Measurements from ENCODE around the gene SLC66A2. TPM values are rescaled to one million over a fixed set of nuclear protein-coding genes. Genes with fewer than 3 reads are reported as not detected.

SLC66A2 gene
- total RNA-seq, 1 donor from 2014 or later = 22.7 TPM

DNA sequence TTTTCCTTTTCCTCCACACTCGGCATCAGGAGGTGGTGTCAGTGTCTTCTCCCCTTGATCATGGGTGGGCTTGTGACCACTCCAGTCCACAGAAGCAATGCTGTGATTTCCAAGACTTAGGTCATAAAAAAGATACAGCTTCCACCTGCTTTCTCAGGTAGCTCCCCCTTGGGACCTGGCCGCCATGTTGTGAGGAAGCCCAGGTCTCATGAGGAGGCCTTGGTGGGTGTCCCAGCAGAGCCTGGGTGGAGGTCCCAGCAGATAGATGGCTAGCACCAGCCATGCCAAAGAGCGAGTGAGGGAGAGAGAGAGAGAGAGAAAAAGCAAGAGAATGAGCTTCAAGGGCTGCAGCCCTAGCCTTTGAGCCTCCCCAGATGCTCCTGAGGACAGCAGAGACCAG is 16.0 kb downstream of the SLC66A2 start:
- no peak for DNase-seq

DNA sequence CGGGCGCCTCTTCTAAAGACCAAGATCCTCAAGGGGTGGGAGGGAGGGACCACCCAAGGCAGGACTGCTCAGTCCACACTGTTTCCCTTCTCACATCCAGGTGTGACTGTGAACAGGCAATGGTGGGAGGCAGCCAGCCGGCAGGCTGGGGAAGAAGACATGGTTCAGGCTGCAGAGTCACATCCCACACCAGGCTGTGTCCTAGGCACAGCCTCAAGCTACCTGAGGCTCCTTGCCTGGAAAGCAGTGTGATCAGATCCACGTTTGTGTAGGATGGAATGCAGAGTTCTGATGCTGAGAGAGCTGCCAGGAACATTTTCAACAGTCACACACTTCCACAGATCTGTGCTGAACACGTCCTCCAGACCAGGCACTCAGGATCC is 16.4 kb downstream of the SLC66A2 start:
- no peak for DNase-seq

DNA sequence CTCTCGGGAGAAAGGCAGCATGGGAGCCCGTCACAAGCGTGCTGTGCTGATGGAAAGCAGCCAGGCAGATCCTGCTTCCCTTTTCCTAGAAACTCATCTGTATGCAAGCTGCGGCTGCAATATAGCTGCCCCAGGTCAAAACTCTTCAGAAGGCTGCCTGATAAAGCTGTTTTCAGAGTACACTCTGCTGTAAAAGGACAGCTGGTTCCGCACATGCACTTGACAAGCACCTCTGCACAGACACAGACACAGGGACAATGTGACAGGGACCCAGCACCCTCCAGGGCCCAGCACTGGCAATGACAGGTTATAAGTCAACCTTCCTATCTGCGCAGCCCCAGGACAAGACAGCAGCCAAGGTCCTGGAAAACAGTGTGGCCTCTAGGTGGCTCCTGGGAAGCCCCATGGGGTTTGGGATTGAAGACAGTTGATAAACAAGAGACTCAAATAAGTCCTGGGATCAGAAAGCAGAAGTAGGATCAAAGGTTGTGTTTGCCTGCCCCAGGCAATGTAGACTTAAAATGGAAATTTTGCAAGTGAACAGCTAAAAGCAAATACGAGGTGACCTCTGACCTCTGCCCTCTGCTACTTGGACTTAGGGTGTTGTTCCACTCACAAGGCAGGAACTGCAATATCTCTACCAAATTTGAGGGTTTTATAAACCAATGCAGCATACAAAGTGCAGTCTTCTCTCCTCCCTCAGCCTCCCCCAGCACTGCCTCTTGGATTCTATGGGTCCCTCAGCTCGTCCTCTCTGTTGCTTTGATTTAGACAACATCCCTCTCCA is 16.9 kb downstream of the SLC66A2 start:
- DNase-seq = peak; percentile 36

DNA sequence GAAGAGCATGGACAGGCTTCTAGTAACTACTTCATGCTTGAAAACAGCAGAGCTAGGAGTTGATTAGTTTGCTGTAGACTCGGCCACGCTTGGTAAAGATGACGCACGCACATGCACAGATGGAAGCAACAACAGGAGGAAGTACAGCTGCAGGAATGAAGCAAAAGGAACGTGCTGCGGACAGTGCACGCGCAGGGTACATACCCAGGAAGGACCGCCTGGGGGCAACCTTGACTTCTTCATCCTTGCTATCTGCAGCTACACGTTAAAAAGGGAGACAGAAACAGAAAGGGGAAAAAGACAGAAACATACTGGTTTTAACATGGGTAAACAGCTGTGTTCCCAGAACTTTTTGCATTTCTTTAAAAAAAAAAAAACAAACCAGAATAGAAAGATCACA is 17.7 kb downstream of the SLC66A2 start:
- DNase-seq = peak; percentile 64

DNA sequence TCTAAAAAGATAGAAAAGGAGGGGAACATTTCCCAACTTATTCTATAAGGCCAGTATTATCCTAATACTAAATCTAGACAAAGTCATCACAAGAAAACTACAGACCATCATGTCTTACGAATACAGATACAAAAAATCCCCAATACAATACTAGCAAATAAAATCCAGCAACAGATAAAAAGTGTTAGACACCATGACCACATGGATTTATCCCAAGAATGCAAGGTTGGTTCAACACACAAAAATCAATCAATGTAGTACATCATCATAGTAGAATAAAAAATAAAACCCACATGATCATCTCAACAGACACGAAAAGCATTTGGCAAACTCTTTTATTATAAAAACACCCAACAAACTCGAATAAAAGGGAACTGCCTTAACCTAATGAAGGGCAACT is 18.5 kb downstream of the SLC66A2 start:
- DNase-seq = no peak

DNA sequence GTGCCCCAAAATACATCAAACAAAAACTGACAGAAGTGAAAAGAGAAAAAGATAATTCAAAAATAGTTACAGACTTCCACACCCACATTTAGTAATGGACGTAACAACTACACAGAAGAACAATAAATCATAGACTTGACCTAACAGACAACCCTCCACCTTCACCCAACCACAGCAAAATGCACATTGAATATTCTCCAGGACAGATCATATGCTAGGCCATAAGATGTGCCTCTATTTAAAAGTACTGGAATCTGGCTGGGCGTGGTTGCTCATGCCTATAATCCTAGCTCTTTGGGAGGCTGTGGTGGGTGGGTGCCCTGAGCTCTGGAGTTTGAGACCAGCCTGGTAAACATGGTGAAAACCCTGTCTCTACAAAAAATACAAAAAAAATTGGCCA is 20.0 kb downstream of the SLC66A2 start:
- no peak for DNase-seq

DNA sequence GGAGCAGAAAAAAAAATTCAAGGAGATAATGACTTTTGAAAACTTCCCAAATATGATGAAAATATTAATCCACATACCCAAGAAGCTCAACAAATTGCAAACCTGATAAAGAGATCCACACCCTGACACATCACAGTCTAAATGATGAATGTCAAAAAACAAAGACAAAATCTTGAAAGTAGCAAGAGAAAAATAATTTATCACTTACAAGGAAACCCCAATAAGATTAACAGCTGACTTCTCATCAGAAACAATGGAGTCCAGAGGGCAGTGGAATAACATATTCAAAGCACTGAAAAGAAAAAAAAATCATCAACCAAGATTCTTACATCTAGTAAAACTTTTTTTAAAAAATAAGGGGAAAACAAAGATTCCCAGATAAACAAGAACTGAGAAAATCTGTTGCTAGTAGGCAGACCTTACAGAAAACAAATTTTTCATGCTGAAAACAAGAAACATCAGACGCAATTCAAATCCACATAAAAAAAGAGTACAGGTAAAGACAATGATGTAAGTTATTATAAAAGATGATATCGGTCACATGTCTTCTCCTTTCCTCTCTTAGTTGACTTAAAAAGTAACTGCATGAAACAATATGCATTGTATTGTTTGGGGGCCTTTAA is 21.3 kb downstream of the SLC66A2 start:
- DNase-seq = no peak

DNA sequence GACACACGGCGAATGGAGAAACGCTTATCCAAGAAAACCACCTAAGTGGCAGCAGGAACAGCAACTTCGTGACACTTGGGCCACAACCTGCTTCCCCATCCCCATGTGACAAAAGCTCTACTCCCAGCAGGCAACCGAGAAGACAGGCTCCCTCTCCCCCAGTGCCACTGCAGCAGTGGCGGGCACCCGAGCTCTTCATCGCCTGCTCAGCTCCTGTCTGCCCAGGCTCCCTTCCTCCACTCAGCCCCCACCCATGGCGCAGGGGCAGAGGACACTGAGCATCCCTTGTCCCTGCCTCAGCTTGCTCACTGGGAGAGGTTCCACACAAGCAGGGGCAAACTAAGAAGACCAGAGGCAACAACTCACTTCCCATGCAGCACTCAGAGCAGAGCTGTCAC is 22.9 kb downstream of the SLC66A2 start:
- DNase-seq = no peak

DNA sequence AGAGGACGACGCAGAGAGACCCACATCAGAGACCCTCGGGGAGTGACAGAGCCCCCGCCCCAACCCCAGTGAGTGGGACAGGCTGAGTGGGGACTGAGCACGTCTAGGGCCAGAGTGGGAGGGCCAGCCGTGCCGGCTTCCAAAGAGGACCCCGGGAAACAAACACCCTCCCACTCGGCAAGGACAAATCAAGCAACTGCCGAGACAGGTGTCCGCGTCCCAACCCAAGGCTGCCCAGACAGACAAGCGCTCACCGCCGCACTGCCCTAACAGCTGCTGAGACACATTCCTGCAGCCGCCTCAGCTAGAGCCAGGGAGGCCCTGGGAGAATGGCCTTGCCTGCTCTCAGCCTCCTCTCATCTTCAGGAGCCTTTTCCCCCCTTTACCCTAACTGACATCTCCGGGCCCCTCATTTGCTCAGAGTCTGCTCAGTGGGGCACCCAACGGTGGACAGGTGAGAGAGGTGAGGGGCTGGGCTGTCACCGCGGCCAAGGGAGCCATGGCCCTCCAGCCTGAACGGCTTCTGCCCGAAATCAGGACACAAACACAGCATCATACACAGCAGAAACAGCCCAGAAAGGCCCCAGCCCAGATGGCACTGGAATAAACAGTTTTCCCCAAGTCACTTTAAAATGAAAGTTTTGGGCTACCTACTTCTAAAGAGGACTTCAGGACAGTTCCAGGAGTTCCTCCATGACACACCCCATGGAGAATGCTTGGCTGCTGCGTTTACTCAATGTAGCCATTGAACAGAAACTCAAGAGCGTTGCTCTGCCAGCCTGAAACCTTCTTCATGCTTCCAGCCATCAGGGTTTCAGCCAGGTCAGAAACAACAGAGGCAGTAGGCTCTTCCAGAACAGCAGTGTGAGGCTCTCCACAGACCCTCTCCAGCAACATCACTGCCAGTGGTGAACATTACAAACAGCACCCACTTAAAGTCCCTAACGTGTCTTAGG is 23.6 kb downstream of the SLC66A2 start:
- no peak for DNase-seq

DNA sequence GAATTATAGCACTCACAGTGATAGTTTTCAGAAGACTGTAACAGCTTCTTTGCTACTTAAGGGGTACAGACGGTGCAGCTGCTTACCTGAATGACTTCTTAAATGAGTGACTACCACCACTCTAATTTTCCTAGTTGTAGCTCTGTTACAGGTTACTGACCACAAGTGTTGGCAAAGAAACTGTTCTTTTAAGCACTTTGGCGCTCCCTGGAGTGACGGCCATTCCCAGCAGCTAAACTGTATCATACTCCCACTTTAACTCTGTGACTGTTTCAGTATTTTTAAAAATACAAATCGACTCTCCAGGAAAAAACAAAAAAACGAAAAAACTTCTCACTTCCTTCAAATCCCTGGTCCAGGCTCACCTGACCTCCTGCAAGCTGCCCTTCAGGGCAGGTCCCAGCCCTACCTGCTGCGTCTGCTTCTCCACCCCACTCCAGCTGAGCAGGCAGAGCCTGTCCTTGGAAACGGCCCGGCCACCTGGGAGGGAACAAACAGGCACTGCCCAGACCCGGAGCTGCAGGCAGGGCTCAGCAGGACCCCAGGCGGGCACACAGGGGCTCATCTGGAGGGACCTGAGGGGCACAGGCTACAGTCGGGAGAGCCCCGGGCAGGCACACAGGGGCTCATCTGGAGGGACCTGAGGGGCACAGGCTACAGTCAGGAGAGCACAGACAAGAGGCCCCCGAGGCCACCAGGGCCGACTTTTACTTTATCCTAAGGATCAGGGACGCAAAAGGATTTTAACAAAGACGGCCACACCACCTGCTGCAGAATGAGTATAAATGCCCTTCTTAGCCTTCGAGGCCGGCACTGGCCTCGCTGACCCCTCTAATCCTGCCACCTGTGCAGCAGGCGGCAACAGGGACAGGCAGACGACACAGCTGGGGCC is 24.5 kb downstream of the SLC66A2 start:
- no peak for DNase-seq

DNA sequence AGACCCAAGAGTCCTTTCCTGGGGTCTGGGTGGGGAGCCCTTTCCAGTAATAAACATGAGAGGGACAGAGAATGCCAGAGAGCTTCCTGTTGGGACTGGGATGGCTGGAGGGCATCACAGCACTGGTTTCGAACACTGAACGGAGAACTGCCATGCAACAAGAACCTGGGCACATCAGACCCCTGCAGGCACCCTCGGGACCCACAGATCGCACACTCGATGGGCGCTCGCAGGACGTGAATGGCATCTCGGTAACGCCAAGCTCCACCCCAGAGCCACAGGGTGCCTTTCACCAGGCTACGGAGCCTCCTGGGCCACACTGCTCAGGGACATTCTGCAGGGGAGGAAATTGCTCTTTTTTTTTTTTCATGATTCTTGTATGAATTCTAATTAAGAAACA is 25.1 kb downstream of the SLC66A2 start:
- DNase-seq = no peak

DNA sequence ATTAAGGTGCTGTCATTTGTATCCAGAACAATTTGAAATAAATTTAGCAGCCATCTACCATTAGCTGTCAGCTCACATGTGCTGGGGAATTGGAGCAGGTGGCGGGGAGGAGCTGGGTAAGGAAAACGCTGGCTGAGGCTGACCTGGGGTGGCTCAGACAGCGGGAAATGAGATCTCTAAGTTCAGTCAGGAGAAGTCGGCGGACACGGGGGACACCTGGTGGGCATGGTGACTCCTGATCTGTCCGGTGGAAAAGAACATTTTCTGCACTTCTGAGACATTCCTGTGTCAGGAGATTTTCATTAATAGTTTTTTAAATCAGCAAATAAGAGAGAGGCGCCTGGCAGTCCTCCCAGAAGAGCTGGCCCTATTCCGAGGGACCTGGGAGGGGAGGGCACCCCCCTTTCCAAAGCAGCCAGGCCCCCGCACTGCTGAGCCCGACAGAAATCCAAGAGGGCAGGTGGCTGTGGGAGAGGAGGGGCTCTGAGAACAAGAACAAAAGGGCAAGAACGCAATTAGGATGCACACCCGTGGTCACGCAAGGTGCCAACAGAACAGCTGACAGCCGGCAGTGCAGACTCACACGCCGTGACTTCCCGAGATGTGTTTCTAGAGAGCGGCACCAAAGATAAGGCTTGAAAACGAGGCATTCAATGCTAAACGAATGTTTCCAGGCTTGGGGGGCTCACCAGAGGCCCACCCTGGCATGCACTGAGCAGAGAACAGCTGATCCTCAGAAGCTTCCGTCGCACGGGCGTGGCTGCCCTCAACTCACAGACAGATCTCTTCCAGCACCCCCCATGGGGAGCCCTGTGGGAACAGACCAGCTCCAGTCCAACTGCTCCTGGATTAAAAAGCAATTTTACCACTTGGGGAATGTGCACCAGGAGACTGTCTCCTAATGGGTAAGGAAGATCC is 26.4 kb downstream of the SLC66A2 start:
- no peak for DNase-seq

DNA sequence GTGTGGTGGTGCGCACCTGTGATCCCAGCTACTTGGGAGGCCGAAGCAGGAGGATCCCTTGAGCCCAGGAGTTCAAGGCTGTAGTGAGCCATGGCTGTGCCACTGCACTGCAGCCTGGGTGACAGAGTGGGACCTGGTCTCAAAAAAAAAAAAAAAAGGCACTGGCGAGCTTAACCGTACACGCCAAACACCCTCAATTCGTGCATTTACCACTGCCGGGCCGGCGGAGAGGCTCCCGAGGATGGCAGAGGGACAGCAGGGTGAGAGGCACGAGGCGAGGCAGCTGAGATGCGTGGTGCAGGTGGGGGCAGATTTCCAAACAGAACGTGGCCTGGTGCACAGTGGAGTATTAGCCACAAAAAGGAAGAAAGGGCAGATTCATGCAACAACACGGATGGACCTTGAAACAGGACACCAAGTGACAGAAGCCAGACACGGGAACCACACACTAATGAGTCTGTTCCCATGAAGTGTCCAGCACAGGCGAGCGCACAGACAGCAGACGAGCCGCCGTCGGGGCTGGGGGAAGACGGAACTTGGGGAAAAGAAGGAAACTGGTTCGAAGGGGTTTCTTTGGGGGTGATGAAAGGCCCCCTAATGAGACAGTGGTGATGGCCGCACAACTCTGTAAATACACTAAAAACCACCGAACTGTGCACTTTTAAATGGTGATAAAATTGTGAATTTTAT is 27.4 kb downstream of the SLC66A2 start:
- no peak for DNase-seq

DNA sequence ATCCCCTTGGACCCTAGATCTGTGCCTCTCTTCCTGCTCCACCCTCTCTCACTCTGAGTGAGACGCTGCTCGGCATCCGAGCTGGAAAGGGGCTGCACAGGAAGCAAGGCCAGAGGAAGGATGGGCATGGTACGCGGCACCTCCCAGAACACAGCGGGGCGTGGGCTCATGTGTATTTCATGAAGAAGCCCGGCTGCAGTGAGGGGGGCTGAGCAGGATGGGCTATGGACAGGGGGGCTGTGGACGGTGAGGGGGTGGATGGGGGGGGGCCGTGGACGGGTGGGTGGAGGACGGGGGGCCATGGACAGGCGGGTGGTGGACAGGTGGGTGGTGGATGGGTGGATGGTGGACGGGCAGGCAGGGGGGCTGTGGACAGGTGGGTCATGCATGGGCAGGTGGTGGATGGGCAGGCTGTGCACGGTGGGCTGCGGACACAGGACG is 28.5 kb downstream of the SLC66A2 start:
- DNase-seq = no peak

DNA sequence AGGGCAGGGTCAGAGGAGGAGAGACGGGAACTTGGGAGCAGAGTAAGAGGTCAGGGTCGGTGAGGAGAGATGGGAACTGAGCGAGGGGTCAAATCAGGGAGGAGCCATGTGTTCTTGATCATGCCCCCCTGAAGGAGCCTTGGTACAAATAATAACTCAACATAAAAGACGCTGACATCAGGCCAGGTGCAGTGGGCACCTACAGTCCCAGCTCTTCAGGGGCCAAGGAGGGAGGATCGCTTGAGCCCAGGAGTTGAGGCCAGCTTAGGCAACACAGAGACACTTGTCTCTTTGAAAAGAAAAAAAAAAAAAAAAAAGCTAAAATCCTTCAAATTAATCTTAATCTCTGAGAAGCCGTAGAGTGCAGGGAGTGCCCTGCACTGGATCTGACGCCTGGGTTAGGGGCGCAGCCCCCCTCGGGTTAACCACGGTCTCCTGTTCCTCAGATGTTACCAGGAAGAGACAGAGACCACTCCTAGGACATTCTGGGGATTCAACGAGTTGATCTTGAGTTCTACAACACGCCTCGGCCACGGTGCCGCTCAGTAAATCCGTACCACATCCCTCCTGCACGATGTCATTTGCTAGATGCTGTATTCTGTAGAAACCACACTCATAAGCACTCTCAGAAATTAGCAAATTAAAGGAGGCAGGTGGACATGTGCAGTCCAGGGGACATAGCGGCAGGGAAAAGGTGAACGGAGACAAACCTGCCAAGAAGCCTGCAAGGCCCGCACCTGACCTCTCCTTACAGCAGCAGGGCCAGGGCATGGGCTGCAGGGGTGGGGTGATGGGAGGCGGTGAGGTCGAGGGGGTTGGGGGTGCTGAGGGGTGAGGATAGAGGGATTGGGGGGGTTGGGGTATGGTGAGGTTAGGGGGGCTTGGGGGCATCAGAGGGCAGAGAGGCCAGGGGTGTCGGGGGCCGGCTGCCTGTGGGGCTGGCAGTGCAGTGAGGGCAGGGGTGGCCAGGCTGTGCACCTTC is 29.2 kb downstream of the SLC66A2 start:
- DNase-seq = no peak

DNA sequence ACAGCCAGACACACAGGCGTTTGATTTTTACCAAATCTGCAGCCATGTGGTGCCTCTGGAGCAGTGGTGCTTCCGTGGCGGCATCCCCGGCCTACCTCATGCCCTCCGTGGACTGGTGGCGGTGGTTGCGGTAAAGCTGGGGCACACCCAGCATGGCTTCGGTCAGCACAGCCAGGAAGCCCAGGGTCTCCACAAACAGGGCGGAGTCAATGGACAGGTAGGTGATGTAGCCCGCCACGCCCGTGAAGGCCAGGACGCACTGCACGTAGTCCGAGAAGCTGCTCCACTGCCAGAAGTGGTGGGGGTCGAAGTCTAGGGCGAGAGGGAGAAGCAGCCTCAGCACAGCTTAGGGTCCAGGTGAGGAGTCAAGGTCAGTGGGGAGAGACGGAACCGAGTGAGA is 32.4 kb downstream of the SLC66A2 start:
- no peak for DNase-seq

DNA sequence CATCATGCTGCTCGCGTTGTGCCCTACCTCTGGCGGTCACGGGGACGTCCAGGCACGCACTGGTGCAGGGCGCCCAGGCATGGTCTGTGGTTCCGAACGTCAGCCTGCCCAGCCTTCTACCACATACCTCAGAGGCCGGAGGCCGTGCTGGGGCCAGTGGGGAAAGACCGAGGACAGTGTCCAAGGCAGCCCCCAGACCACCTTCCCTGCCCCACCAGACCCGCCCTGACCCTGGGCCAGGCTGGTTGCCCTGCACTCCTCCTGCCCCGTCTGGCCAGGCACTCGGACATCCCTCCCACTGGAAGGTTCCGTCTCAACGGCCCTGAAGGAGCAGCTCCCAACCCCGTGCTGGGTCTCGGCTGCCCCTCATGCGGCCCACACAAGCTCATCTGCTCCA is 32.8 kb downstream of the SLC66A2 start:
- DNase-seq = no peak

DNA sequence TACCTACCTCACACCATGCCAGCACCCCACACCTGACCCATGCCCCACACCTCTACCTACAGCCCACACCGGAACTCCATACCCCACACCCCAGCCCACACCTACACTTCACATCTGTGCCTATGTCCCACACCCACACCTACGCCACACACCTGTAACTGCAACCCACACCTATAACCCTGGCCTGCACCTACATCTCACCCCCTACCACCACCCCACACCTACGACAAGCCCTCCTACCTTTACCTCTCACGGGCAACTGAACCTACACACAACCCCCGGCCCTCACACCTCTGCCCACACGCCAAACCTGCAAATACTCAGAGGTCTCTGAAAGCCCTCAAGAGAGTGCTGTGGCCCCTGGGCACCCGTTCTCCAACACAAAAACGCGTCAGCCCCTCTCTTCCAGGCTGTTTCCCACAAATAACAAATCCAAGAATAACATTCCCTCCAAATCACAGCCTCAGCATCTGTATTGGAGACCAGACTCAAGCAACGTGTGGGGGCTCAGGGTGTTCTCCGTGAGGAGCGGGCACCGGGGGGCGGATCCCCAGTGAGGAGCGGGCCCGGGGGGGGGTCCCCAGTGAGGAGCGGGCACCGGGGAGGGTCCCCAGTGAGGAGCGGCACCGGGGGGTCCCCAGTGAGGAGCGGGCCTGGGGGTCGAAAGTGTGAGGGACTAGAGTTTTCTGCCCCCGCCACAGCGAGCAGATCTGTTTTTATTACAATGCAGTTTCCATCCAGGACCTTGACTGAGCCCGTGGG is 33.4 kb downstream of the SLC66A2 start:
- DNase-seq = no peak

Data from skin of body (tissue), 2 donors.